PFSK-1 (cell line): ENCODE results near the gene HLA-DQB1.

Source experiments
- FOXP2 ChIP-seq: optimal IDR thresholded peaks from 2 replicates; pipeline ENCODE3; 2011; ENCODE audit warnings: borderline replicate concordance, control low read depth, inconsistent platforms; ENCODE audit not compliant: insufficient read depth; ENCODE audit errors: extremely low read length, extremely low read depth
- POLR2AphosphoS5 ChIP-seq: IDR thresholded peaks from 2 replicates; pipeline ENCODE4 v1.6.1; 2012; ENCODE audit warnings: low read depth, mild to moderate bottlenecking, control low read depth, low read length, moderate library complexity
- SIN3A ChIP-seq: IDR thresholded peaks from 2 replicates; pipeline ENCODE4 v1.6.1; 2012; ENCODE audit warnings: mild to moderate bottlenecking, low read length, moderate library complexity, borderline replicate concordance; ENCODE audit not compliant: insufficient read depth
- TAF1 ChIP-seq: IDR thresholded peaks from 2 replicates; pipeline ENCODE4 v1.6.1; 2012; ENCODE audit warnings: low read length, control low read depth, borderline replicate concordance; ENCODE audit not compliant: insufficient read depth
- TF ChIP-seq, protein P1 (sequence below), 2 experiments: IDR thresholded peaks; 2 replicates each; pipeline versions ENCODE4 v1.6.1 to v1.8.0; 2011 to 2012; ENCODE audit warnings: low read depth in 2 of 2, low read length in 2 of 2, control low read depth in 1 of 2, inconsistent platforms in 1 of 2, mild to moderate bottlenecking in 1 of 2, moderate library complexity in 1 of 2; ENCODE audit not compliant: insufficient read depth in 1 of 2

HLA-DQB1 gene

DNA sequence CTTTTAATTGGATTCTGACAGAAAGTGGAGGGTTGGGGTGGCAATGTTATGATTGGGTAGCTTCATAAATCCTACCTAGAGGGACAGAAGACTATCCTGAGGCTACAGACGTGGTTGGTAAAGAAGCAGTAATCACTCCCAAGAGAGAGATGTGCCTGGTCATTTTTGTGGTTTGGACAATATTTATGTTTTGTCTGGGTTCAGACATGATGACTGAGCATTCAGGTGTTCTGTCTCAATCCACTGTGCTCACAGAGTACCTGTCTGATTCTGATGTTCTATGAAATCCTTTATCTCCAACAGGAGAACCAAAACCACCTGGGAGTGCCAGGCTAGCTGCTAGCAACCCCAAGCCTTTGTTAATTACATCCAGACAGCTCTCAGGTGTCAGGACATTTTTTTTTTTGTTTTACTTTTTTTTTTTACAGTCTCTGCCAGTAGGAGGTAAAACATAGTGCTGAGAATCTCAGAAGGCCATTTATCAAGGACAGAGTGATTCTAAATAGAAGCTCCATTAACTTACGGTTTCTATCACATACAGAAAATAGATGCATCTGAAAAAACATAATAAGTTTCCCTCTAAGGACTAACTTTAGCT is 30.8 kb downstream of the HLA-DQB1 start:
- TF ChIP-seq FOXP2 = no peak
- TF ChIP-seq TAF1 = no peak
- no peak for TF ChIP-seq POLR2AphosphoS5
- TF ChIP-seq, protein P1, sequence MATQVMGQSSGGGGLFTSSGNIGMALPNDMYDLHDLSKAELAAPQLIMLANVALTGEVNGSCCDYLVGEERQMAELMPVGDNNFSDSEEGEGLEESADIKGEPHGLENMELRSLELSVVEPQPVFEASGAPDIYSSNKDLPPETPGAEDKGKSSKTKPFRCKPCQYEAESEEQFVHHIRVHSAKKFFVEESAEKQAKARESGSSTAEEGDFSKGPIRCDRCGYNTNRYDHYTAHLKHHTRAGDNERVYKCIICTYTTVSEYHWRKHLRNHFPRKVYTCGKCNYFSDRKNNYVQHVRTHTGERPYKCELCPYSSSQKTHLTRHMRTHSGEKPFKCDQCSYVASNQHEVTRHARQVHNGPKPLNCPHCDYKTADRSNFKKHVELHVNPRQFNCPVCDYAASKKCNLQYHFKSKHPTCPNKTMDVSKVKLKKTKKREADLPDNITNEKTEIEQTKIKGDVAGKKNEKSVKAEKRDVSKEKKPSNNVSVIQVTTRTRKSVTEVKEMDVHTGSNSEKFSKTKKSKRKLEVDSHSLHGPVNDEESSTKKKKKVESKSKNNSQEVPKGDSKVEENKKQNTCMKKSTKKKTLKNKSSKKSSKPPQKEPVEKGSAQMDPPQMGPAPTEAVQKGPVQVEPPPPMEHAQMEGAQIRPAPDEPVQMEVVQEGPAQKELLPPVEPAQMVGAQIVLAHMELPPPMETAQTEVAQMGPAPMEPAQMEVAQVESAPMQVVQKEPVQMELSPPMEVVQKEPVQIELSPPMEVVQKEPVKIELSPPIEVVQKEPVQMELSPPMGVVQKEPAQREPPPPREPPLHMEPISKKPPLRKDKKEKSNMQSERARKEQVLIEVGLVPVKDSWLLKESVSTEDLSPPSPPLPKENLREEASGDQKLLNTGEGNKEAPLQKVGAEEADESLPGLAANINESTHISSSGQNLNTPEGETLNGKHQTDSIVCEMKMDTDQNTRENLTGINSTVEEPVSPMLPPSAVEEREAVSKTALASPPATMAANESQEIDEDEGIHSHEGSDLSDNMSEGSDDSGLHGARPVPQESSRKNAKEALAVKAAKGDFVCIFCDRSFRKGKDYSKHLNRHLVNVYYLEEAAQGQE (IDR thresholded peaks at IDR 0.05; ENCODE audit: insufficient read depth in 1 of 2, low read depth in 2 of 2, low read length in 2 of 2) = no peak
- TF ChIP-seq SIN3A = no peak

DNA sequence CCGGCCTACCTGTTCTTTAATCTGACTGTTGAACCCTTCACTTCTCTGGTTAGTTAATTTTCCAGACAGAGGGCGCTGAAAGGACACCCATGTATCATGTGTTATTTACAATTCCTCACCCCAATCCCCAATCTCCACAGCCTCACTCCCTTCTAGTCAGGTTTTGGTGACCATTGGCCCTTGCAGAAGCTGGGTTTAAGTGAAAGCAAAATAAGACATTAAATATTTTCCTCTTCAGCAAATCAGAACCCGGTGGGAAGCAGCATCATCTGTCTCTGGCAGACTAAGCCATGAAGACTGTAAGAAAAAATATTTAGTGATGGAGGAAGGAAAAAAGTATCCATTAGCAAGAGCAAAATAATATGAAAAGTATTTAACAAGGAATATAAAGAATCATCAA is 38.6 kb downstream of the HLA-DQB1 start:
- TF ChIP-seq, protein P1 (IDR thresholded peaks at IDR 0.05; ENCODE audit: insufficient read depth in 1 of 2, low read depth in 2 of 2, low read length in 2 of 2) = no peak
- TF ChIP-seq SIN3A = no peak
- no peak for TF ChIP-seq FOXP2
- TF ChIP-seq TAF1 = no peak
- TF ChIP-seq POLR2AphosphoS5 = no peak

DNA sequence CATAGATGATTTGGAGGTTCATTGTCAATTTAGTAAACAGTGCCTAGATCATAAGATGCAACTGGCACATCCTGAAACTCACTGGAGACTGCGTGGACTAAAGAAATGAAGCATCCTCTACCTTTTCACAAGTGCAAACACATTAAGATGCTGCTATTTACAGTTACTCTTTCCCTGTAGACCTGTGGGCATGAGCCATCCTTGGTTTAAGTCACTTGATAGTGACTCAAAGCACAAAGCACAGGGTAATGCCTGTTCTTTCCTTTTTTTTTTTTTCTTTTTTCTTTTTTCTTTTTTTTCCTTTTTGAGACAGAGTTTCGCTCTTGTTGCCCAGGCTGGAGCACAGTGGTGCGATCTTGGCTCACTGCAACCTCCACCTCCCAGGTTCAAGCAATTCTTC is 39.2 kb downstream of the HLA-DQB1 start:
- TF ChIP-seq, protein P1 (IDR thresholded peaks at IDR 0.05; ENCODE audit: insufficient read depth in 1 of 2, low read depth in 2 of 2, low read length in 2 of 2) = no peak

DNA sequence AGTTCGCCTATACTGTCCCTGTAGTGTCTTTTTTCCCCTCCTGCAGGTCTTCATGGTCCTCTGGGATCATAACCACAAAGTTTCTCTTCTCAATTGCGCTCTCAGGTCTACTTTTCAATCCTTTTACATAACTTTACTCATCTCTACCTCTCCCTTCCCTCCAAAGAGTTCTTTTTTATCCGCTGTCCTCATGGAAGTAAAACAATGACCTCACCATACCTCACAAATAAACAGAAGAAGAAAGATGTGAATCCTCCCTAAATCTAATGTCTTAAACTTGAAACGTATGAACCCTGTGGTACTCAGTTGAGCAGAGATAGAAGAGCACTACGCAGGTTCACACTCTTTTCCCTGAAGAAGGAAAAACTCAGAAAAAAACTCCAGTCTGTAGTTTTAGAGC is 41.3 kb downstream of the HLA-DQB1 start:
- TF ChIP-seq TAF1 (no peak), POLR2AphosphoS5 (no peak), FOXP2 (no peak), SIN3A (no peak)
- TF ChIP-seq, protein P1 (IDR thresholded peaks at IDR 0.05; ENCODE audit: insufficient read depth in 1 of 2, low read depth in 2 of 2, low read length in 2 of 2) = no peak

DNA sequence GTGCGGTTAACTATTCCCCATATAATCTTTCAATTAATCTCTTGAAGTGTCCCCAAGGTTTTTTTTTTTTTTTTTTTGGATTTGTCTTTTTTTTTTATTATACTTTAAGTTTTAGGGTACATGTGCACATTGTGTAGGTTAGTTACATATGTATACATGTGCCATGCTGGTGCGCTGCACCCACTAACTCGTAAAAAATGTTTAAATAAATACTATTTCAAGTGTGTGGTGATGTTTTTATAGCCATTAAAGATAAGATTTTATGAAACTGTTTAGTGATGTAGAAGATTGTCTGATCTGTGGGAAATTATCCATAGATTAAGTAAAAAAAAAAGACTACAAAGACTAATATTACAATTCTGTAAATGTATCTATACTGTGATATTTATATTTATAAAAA is 41.9 kb downstream of the HLA-DQB1 start:
- TF ChIP-seq FOXP2 (no peak), POLR2AphosphoS5 (no peak), TAF1 (no peak), SIN3A (no peak)
- TF ChIP-seq, protein P1 (IDR thresholded peaks at IDR 0.05; ENCODE audit: insufficient read depth in 1 of 2, low read depth in 2 of 2, low read length in 2 of 2) = no peak
